CD14-positive monocyte (primary cell): Measurements from ENCODE around the gene WFDC1. TPM values are rescaled to one million over a fixed set of nuclear protein-coding genes. Genes with fewer than 3 reads are reported as not detected.

Experiments used
- DNase-seq, 3 donors: peaks; one replicate each; pipeline ENCODE4 v3.0.0-alpha.2; 2011 to 2022
- H2AFZ ChIP-seq: 2 replicates; pipeline ENCODE4 v1.6.0; 2012; ENCODE audit warnings: mild to moderate bottlenecking, low read depth, low read length, inconsistent platforms; ENCODE audit not compliant: insufficient read depth, poor library complexity, severe bottlenecking
- H3K27ac ChIP-seq, 2 donors: 1 replicate in 1 of 2; 2 replicates in 1 of 2; pipeline ENCODE4 v1.5.1; 2012 to 2013; ENCODE audit warnings: low read length in 2 of 2, control low read depth in 1 of 2, inconsistent platforms in 1 of 2, low read depth in 1 of 2, mild to moderate bottlenecking in 1 of 2
- H3K27me3 ChIP-seq, 2 donors: one replicate each; pipeline versions ENCODE4 v1.6.0 to v1.6.1; 2011 to 2013; ENCODE audit warnings: low read length in 2 of 2; ENCODE audit not compliant: control insufficient read depth in 2 of 2, insufficient read depth in 2 of 2
- H3K36me3 ChIP-seq, 2 donors: replicated peaks in 1 of 2; 1 replicate in 1 of 2; 2 replicates in 1 of 2; pipeline versions ENCODE4 v1.5.1 to v1.6.1; 2012 to 2013; ENCODE audit warnings: low read length in 2 of 2, control low read depth in 1 of 2, inconsistent platforms in 1 of 2, mild to moderate bottlenecking in 1 of 2; ENCODE audit not compliant: insufficient read depth in 2 of 2, control insufficient read depth in 1 of 2
- H3K4me1 ChIP-seq, 2 donors: 1 replicate in 1 of 2; 2 replicates in 1 of 2; pipeline versions ENCODE4 v1.5.1 to v1.6.1; 2012 to 2013; ENCODE audit warnings: low read length in 2 of 2, control low read depth in 1 of 2, inconsistent platforms in 1 of 2, mild to moderate bottlenecking in 1 of 2, moderate library complexity in 1 of 2; ENCODE audit not compliant: insufficient read depth in 2 of 2, control insufficient read depth in 1 of 2
- H3K4me2 ChIP-seq: replicated peaks from 2 replicates; pipeline ENCODE3; 2012; ENCODE audit warnings: low read length, moderate library complexity, mild to moderate bottlenecking; ENCODE audit not compliant: poor library complexity, severe bottlenecking; ENCODE audit errors: extremely low read depth
- H3K4me3 ChIP-seq, 3 experiments: fragments of 200-600 bp in 1 of 3; sonication (generic) in 1 of 3; replicated peaks in 1 of 3; 1 replicate in 2 of 3; 2 replicates in 1 of 3; pipeline ENCODE4 v1.5.1; 2011 to 2013; ENCODE audit warnings: low read length in 3 of 3, mild to moderate bottlenecking in 3 of 3, control low read depth in 2 of 3, low read depth in 2 of 3, inconsistent platforms in 1 of 3, moderate library complexity in 1 of 3
- H3K79me2 ChIP-seq: 2 replicates; pipeline ENCODE4 v1.6.0; 2012; ENCODE audit warnings: mild to moderate bottlenecking, control low read depth, inconsistent platforms, low read length, moderate library complexity; ENCODE audit not compliant: insufficient read depth
- H3K9ac ChIP-seq: 2 replicates; pipeline ENCODE4 v1.6.0; 2017; ENCODE audit warnings: low read length, mild to moderate bottlenecking; ENCODE audit not compliant: insufficient read depth, poor library complexity, severe bottlenecking
- H3K9me3 ChIP-seq, 2 donors: replicated peaks in 1 of 2; 1 replicate in 1 of 2; 2 replicates in 1 of 2; pipeline versions ENCODE4 v1.5.1 to v1.6.1; 2012 to 2013; ENCODE audit warnings: low read length in 2 of 2, control low read depth in 1 of 2; ENCODE audit not compliant: control insufficient read depth in 1 of 2, insufficient read depth in 1 of 2
- H4K20me1 ChIP-seq: 2 replicates; pipeline ENCODE4 v1.6.0; 2012; ENCODE audit warnings: mild to moderate bottlenecking, low read length, control low read depth, moderate library complexity; ENCODE audit not compliant: insufficient read depth
- H3K27ac Mint-ChIP-seq, 7 donors: one replicate each; pipeline ENCODE4 v1.8.0; 2020; ENCODE audit warnings: mild to moderate bottlenecking in 7 of 7, mixed read lengths in 7 of 7, moderate library complexity in 6 of 7, inconsistent platforms in 2 of 7
- H3K27me3 Mint-ChIP-seq, 3 donors: one replicate each; pipeline ENCODE4 v1.8.0; 2021 to 2022; ENCODE audit warnings: low read depth in 3 of 3, mild to moderate bottlenecking in 3 of 3, mixed read lengths in 3 of 3, moderate library complexity in 3 of 3, inconsistent platforms in 1 of 3
- H3K36me3 Mint-ChIP-seq, 2 donors: one replicate each; pipeline ENCODE4 v1.8.0; 2020; ENCODE audit warnings: mixed read lengths in 2 of 2, inconsistent platforms in 1 of 2, mild to moderate bottlenecking in 1 of 2
- H3K4me1 Mint-ChIP-seq: one replicate; pipeline ENCODE4 v1.8.0; 2020; ENCODE audit warnings: mild to moderate bottlenecking, mixed read lengths
- H3K4me3 Mint-ChIP-seq, 2 donors: one replicate each; pipeline ENCODE4 v1.8.0; 2020; ENCODE audit warnings: mild to moderate bottlenecking in 2 of 2, mixed read lengths in 2 of 2, moderate library complexity in 1 of 2
- H3K9me3 Mint-ChIP-seq, 7 donors: one replicate each; pipeline ENCODE4 v1.8.0; 2020 to 2022; ENCODE audit warnings: mixed read lengths in 7 of 7, mild to moderate bottlenecking in 6 of 7, moderate library complexity in 6 of 7, inconsistent platforms in 2 of 7
- WGBS: methylation state at CpG from one replicate; pipeline ENCODE4 v1.1.5; 2013; ENCODE audit warnings: missing lambda C conversion rate; ENCODE audit not compliant: insufficient coverage; 5-methylcytosine and 5-hydroxymethylcytosine counted together
- intact Hi-C, 2 donors: fragments of 100-400 bp; cut with micrococcal nuclease; formaldehyde crosslinking; loops; one replicate each; pipeline versions ENCODE4 v1.15.0 to v1.15.1; 2023
- polyA plus RNA-seq, 3 donors: library from polyadenylated mRNA; depleted of rRNA in 1 of 3; unstranded in 2 of 3; stranded (reverse) in 1 of 3; fragments of 300-500 nt in 2 of 3; fragments of >200 nt in 1 of 3; fragmentation: Illumina TruSeq in 2 of 3; gene quantifications; 1 replicate in 2 of 3; 2 replicates in 1 of 3; pipeline ENCODE4 v1.2.3, GENCODE V29; 2012 to 2021
- TF ChIP-seq, protein P1 (sequence below): fragments of 200-600 bp; IDR thresholded peaks from one replicate; pipeline ENCODE4 v1.8.0; 2022; ENCODE audit warnings: antibody characterized with exemption, mild to moderate bottlenecking

The WFDC1 gene
- polyA plus RNA-seq, 3 donors: not detected

DNA sequence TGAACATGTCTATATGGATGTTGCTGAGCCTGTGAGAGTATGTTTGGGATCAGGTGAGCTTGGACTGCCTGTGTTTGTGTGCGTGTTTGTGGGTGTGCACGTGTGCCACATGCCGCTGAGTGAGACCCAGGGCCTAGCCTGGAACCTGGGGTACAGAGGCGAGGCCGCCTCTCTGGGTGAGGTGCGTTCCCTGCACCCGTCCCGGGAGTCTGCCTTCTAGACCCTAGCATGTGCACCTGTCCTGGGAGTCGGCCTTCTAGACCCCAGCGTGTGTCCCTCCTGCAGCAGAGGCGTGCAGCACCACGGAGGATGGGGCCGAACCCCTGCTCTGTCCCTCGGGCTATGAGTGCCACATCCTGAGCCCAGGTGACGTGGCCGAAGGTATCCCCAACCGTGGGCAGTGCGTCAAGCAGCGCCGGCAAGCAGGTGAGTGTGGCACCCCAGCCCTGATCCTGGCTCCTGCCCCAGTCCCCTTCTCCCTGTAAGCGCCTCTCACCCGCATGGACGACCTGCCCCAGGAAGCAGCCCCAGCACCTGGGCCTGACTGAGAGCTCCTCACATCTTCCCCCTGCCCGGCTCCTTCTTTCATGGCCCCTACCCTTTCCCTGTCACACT is 24.6 kb downstream of the WFDC1 start:
- H3K4me3 ChIP-seq: no peak overlapping the region

DNA sequence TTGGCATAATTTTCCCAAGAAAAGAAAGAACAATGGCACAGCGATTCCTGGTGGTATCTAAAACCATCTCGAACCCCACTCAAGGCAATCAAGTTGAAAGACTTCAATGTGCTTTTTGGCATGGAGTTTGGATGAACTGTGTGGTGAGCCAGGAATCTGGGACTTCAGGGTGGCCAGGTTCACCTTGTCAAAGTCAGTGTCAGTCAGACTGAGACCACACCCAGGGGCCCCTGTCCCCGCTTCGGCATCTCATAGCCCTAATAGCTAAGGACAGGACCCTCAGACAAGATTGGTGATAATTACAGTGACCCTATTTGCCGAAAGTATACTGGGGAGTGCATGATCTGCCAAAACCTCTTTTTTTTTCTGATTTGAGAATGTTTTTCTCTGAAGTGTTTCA is 25.8 kb downstream of the WFDC1 start:
- TF ChIP-seq, protein P1, sequence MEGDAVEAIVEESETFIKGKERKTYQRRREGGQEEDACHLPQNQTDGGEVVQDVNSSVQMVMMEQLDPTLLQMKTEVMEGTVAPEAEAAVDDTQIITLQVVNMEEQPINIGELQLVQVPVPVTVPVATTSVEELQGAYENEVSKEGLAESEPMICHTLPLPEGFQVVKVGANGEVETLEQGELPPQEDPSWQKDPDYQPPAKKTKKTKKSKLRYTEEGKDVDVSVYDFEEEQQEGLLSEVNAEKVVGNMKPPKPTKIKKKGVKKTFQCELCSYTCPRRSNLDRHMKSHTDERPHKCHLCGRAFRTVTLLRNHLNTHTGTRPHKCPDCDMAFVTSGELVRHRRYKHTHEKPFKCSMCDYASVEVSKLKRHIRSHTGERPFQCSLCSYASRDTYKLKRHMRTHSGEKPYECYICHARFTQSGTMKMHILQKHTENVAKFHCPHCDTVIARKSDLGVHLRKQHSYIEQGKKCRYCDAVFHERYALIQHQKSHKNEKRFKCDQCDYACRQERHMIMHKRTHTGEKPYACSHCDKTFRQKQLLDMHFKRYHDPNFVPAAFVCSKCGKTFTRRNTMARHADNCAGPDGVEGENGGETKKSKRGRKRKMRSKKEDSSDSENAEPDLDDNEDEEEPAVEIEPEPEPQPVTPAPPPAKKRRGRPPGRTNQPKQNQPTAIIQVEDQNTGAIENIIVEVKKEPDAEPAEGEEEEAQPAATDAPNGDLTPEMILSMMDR: no peak
- no peaks in the 10 kb centered on the region for H4K20me1 ChIP-seq
- H3K4me2 ChIP-seq: no peak overlapping the region
- Mint-ChIP-seq H3K4me3 (no peak overlapping the region), H3K4me1 (peaks cover 5% of the 10 kb centered on the region), H3K27me3 (peaks cover 0 to 3% (median 0%) of the 10 kb centered on the region in 3 donors), H3K27ac (no peak overlapping the region), H3K9me3 (peaks cover 7 to 17% (median 12%) of the 10 kb centered on the region in 7 donors), H3K36me3 (no peaks in the 10 kb centered on the region)
- H3K4me1 ChIP-seq: no peaks in the 10 kb centered on the region
- no peaks in the 10 kb centered on the region for H3K27me3 ChIP-seq
- H3K9me3 ChIP-seq: peaks cover 9 to 16% of the 10 kb centered on the region in 2 donors
- H3K36me3 ChIP-seq: no peaks in the 10 kb centered on the region
- no peak overlapping the region for H2AFZ ChIP-seq
- no peaks in the 10 kb centered on the region for H3K79me2 ChIP-seq
- H3K27ac ChIP-seq: no peak overlapping the region
- no peak overlapping the region for H3K4me3 ChIP-seq
- intact Hi-C loops: no loop called here
- WGBS: 94% methylated on average over 4 of the region's 5 CpGs
- H3K9ac ChIP-seq: no peak overlapping the region
- DNase-seq: no peak

More for the DNA sequence above, 24.6 kb downstream of the WFDC1 start:
- peaks cover 6 to 8% (median 7%) of the 10 kb centered on the region in 3 donors for H3K27me3 Mint-ChIP-seq
- TF ChIP-seq, protein P1: no peak
- Histone ChIP-seq H3K4me2 (no peak overlapping the region), H3K36me3 (no peaks in the 10 kb centered on the region), H3K9me3 (peaks cover 9 to 16% of the 10 kb centered on the region in 2 donors), H3K27me3 (peaks cover 0 to 3% of the 10 kb centered on the region in 2 donors), H3K27ac (no peak overlapping the region), H4K20me1 (no peaks in the 10 kb centered on the region), H3K4me1 (no peaks in the 10 kb centered on the region), H3K79me2 (no peaks in the 10 kb centered on the region), H2AFZ (no peak overlapping the region), H3K9ac (no peak overlapping the region)
- H3K27ac Mint-ChIP-seq: no peak overlapping the region
- peaks cover 7 to 17% (median 12%) of the 10 kb centered on the region in 7 donors for H3K9me3 Mint-ChIP-seq
- H3K4me3 Mint-ChIP-seq: no peak overlapping the region
- DNase-seq: no peak
- H3K4me1 Mint-ChIP-seq: peaks cover 5% of the 10 kb centered on the region
- WGBS: 96% methylated on average over 24 of the region's 24 CpGs
- no peaks in the 10 kb centered on the region for H3K36me3 Mint-ChIP-seq
- intact Hi-C loops: no loop called here
